Smooth muscle cell (in vitro differentiated cells): ENCODE data around the gene RPS19. TPM values are rescaled to one million over a fixed set of nuclear protein-coding genes. Genes with fewer than 3 reads are reported as not detected.

ENCODE experiments used
- DNase-seq: peaks from one replicate; lab custom pipeline; 2025; ENCODE audit not compliant: unreplicated experiment; lab: John Stamatoyannopoulos, UW
- H2AFZ ChIP-seq: fragments of 200-600 bp; sonication (generic); 2 replicates; pipeline ENCODE4 v1.6.0; 2016; ENCODE audit warnings: antibody characterized with exemption, low read depth, mild to moderate bottlenecking
- H3F3A ChIP-seq: fragments of 200-600 bp; sonication (generic); 2 replicates; pipeline ENCODE4 v1.6.0; 2017; ENCODE audit warnings: antibody characterized with exemption, low read depth
- H3K27ac ChIP-seq: fragments of 200-600 bp; sonication (generic); 2 replicates; pipeline ENCODE4 v1.5.1; 2016; ENCODE audit warnings: low read depth, mild to moderate bottlenecking
- H3K27me3 ChIP-seq: fragments of 200-600 bp; sonication (generic); 2 replicates; pipeline ENCODE4 v1.6.1; 2016; ENCODE audit warnings: low read depth, mild to moderate bottlenecking
- H3K36me3 ChIP-seq: fragments of 200-600 bp; sonication (generic); 2 replicates; pipeline ENCODE4 v1.5.1; 2016; ENCODE audit warnings: low read depth
- H3K4me1 ChIP-seq: fragments of 200-600 bp; sonication (generic); 2 replicates; pipeline ENCODE4 v1.5.1; 2016; ENCODE audit warnings: low read depth
- H3K4me2 ChIP-seq: fragments of 200-600 bp; sonication (generic); 2 replicates; pipeline ENCODE4 v1.6.0; 2016; ENCODE audit warnings: mild to moderate bottlenecking
- H3K4me3 ChIP-seq: fragments of 200-600 bp; sonication (generic); 2 replicates; pipeline ENCODE4 v1.5.1; 2016; ENCODE audit warnings: mild to moderate bottlenecking
- H3K79me2 ChIP-seq: fragments of 200-600 bp; sonication (generic); 2 replicates; pipeline ENCODE4 v1.6.0; 2016; ENCODE audit warnings: low read depth, mild to moderate bottlenecking
- H3K9ac ChIP-seq: fragments of 200-600 bp; sonication (generic); 2 replicates; pipeline ENCODE4 v1.6.0; 2016; ENCODE audit warnings: low read depth
- H3K9me3 ChIP-seq: fragments of 200-600 bp; sonication (generic); replicated peaks from 2 replicates; pipeline ENCODE4 v1.5.1; 2016; ENCODE audit warnings: low read depth
- H4K20me1 ChIP-seq: fragments of 200-600 bp; sonication (generic); 2 replicates; pipeline ENCODE4 v1.6.0; 2016; ENCODE audit warnings: low read depth
- WGBS: methylation state at CpG from one replicate; pipeline ENCODE4 v1.1.7; 2016; ENCODE audit warnings: low lambda C conversion rate; 5-methylcytosine and 5-hydroxymethylcytosine counted together
- polyA plus RNA-seq: library from polyadenylated mRNA; unstranded; fragments of >200 nt; fragmentation: Nextera tagmentation; extraction: Ambion mirVana; gene quantifications from 2 replicates; pipeline ENCODE4 v1.2.1, GENCODE V29; 2016
- total RNA-seq: library from RNA; depleted of rRNA; stranded (reverse); fragments of >200 nt; gene quantifications from 2 replicates; pipeline ENCODE4 v1.2.3, GENCODE V29; 2014
- TF ChIP-seq, protein P1 (sequence below): fragments of 200-600 bp; sonication (generic); IDR thresholded peaks from 2 replicates; pipeline ENCODE4 v1.5.1; 2017; ENCODE audit warnings: borderline replicate concordance, mild to moderate bottlenecking, antibody characterized with exemption; ENCODE audit not compliant: insufficient read depth, poor library complexity, severe bottlenecking

RPS19 gene
- total and polyA plus RNA-seq, 2 experiments from 2014 or later = 1,345 to 2,105 TPM

DNA sequence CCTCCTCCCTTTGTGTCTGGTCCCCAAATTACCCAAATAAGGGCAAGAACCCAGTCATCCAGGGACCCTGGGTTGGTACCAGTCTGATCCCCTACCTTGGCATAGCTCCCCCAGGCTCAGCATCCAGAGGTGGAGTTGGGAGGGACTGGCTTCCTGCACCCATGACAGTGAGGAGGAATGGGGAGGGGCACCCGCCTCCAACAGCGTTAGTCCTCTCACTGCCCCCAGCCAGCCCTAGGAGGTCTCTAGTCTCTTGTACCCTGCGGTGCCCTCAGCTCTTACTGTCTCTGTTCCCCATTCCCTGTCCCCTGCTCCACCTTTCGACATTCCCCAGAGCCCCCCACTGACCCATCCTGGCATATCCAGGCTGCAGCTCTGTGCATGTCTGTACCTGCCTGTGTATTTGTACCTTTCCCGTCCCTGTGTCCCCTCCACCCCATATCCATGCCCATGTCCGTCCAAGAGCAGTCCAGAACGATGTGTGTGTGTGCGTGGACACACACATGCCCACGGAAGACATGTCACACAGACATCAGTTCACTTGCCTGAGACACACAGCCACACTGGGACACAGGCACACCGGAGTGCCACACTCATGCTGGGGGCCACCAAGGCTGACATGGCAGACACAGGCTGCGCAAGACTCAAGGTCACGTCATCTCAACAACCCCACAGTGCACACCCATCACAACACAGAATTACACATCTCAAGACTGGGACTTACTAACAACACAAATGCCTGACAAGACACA lies 50.4 kb downstream of the RPS19 start:
- no peak overlapping the region for H3K4me2 ChIP-seq
- H2AFZ ChIP-seq = no peak overlapping the region
- H3K79me2 ChIP-seq = no peaks in the 10 kb centered on the region
- DNase-seq = no peak
- no peaks in the 10 kb centered on the region for H3F3A ChIP-seq
- H3K27me3 ChIP-seq = peaks cover 49% of the 10 kb centered on the region
- H3K4me3 ChIP-seq = no peak overlapping the region
- H4K20me1 ChIP-seq = peaks cover 45% of the 10 kb centered on the region
- H3K9ac ChIP-seq = no peak overlapping the region
- H3K9me3 ChIP-seq = no peaks in the 10 kb centered on the region
- H3K27ac ChIP-seq = no peak overlapping the region
- TF ChIP-seq, protein P1, sequence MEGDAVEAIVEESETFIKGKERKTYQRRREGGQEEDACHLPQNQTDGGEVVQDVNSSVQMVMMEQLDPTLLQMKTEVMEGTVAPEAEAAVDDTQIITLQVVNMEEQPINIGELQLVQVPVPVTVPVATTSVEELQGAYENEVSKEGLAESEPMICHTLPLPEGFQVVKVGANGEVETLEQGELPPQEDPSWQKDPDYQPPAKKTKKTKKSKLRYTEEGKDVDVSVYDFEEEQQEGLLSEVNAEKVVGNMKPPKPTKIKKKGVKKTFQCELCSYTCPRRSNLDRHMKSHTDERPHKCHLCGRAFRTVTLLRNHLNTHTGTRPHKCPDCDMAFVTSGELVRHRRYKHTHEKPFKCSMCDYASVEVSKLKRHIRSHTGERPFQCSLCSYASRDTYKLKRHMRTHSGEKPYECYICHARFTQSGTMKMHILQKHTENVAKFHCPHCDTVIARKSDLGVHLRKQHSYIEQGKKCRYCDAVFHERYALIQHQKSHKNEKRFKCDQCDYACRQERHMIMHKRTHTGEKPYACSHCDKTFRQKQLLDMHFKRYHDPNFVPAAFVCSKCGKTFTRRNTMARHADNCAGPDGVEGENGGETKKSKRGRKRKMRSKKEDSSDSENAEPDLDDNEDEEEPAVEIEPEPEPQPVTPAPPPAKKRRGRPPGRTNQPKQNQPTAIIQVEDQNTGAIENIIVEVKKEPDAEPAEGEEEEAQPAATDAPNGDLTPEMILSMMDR = no peak
- H3K36me3 ChIP-seq = no peaks in the 10 kb centered on the region
- 82% methylated on average over 12 of the region's 12 CpGs for WGBS
- H3K4me1 ChIP-seq = no peaks in the 10 kb centered on the region

DNA sequence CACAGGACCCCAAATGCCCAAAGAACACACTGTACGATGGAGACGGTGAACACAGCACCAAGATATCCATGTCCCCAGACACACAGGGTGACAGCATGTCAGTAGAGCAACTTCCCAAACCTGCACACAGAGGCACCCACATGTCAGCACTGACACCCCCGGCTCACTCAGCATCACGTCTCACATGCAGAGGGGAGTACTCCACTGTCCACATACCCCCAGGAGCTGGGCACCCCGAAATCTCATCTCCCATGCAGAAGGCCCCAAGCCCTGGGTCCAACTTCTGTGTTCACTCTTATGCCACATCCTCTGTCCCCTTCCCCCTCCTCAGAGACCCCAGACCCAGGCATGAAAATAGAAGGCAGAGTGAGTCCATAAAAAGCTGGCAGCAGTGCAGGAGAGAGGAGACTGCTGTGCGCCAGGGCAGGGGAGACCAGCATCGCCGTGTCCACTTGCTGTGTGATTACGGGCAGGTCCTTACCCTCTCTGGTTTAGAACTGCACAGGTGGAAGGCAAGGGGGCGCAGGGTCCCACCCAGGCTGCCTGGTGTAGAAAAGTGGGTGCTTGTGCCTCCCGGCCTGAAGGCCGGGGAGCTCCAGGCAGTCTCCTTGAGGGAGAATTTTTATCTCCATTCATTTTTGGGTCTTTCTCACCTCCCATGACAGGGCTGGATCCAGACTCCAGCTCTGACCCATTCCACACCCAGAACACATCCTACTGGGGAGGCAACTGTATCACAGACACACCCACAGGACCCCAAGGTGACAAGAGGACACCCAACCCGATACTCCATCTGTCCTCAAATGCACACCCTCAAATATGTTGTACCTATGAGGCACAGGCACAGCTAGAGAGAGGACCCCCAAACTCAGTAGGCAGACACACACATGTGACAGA lies 51.2 kb downstream of the RPS19 start:
- H3K9me3 ChIP-seq = no peaks in the 10 kb centered on the region
- no peak for DNase-seq
- H3K4me2 ChIP-seq = no peak overlapping the region
- H3K4me1 ChIP-seq = no peaks in the 10 kb centered on the region
- TF ChIP-seq, protein P1 = no peak
- no peaks in the 10 kb centered on the region for H3K36me3 ChIP-seq
- no peaks in the 10 kb centered on the region for H3K79me2 ChIP-seq
- H2AFZ ChIP-seq = no peak overlapping the region
- no peak overlapping the region for H3K4me3 ChIP-seq
- H3K27me3 ChIP-seq = peaks cover 57% of the 10 kb centered on the region
- no peak overlapping the region for H3K9ac ChIP-seq
- no peak overlapping the region for H3K27ac ChIP-seq
- no peaks in the 10 kb centered on the region for H3F3A ChIP-seq
- WGBS = 84% methylated on average over 13 of the region's 13 CpGs
- H4K20me1 ChIP-seq = peaks cover 42% of the 10 kb centered on the region

DNA sequence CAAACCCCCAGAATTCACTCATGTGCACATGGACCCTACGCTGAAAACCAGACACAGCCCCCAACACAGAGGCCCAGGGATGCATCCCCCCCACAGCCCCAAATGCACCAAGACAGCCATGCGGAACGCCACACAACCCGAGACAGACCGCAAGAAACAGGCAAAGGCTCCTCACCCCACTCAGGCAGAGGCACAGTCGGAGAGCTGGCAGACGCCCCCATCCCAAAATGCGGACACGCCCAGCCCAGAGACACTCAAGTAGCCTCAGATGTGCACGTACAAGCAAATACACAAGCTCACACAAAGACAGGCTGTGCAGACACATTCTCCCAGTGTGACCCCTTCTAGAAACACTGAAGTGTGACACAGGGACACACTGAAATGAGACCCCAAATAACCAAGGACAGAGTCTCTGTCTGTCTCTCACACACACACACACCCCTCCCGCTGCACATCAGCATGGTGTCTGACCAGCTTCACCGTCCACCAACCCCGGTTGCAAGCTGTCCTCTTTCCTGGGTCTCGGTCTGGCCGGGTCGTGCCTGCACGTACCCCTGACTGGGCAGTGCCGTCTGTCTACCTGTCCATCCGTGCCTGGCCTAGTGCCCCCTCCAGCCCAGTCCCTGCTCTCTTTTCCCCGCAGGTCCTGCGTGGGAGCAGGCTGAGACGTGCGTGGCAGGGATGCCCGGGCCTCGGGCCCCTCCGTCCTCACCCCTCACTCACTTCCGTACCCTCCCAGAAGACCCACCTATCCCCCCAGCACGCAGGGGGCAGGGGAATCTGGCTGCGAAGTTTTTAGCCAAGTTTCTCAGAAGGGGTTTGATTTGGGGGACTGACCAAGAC lies 52.1 kb downstream of the RPS19 start:
- TF ChIP-seq, protein P1 = no peak
- Histone ChIP-seq H3K4me2 (no peak overlapping the region), H3K9ac (no peak overlapping the region), H3K4me3 (no peak overlapping the region), H3K27ac (no peak overlapping the region), H3K79me2 (no peaks in the 10 kb centered on the region), H3F3A (no peaks in the 10 kb centered on the region), H3K36me3 (no peaks in the 10 kb centered on the region), H3K9me3 (no peaks in the 10 kb centered on the region), H4K20me1 (peaks cover 34% of the 10 kb centered on the region), H2AFZ (no peak overlapping the region), H3K27me3 (peaks cover 66% of the 10 kb centered on the region), H3K4me1 (no peaks in the 10 kb centered on the region)
- 26% methylated on average over 29 of the region's 29 CpGs for WGBS
- DNase-seq = no peak
